Measurements from ENCODE around the gene GPR3.

GPR3 gene

DNA sequence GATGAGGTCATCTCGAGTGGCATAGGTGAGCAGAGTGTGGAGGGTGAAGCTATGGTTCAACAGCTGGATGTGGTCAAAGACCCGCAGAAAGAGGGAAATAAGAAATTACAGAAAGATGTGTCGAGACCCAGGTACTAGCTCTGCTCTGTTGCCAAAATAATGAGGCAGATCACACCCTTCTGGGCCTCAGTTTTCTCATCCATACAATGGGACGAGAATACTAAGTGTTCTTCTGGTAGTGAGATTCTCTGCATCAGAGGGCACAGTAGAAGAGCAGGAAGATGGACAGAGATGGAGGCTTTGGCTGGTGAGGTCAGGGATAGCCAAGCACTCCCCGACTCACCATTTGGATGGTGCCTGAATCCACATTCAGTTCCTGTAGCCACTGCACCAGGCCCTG is 36.7 kb upstream of the GPR3 start:
- Mint-ChIP-seq H3K27me3 (no peaks in the 10 kb centered on the region), H3K4me3 (no peak overlapping the region), H3K4me1 (ENCODE audit: low read depth) (peaks cover 40% of the 10 kb centered on the region), H3K9me3 (no peaks in the 10 kb centered on the region), H3K36me3 (ENCODE audit: low read depth) (peaks cover 2% of the 10 kb centered on the region), H3K27ac (no peak overlapping the region)
- DNase-seq, result no peak

- Mint-ChIP-seq H3K27me3 (no peaks in the 10 kb centered on the region), H3K9me3 (no peaks in the 10 kb centered on the region), H3K4me3 (peak overlapping the region; percentile 70), H3K36me3 (ENCODE audit: low read depth) (peaks cover 2% of the 10 kb centered on the region), H3K4me1 (ENCODE audit: low read depth) (peaks cover 40% of the 10 kb centered on the region), H3K27ac (peak overlapping the region; percentile 26)
- DNase-seq, result no peak
Measured at GRCh38 chr1:27356277-27356618, 36.2 kb upstream of the GPR3 start.

GRCh38 chr1:27356619-27357280 is 35.7 kb upstream of the GPR3 start:
- no peak for DNase-seq
- Mint-ChIP-seq H3K27ac (peak overlapping the region; percentile 66), H3K36me3 (ENCODE audit: low read depth) (peaks cover 2% of the 10 kb centered on the region), H3K4me3 (peak overlapping the region; percentile 70), H3K9me3 (no peaks in the 10 kb centered on the region), H3K27me3 (no peaks in the 10 kb centered on the region), H3K4me1 (ENCODE audit: low read depth) (peaks cover 40% of the 10 kb centered on the region)

DNA sequence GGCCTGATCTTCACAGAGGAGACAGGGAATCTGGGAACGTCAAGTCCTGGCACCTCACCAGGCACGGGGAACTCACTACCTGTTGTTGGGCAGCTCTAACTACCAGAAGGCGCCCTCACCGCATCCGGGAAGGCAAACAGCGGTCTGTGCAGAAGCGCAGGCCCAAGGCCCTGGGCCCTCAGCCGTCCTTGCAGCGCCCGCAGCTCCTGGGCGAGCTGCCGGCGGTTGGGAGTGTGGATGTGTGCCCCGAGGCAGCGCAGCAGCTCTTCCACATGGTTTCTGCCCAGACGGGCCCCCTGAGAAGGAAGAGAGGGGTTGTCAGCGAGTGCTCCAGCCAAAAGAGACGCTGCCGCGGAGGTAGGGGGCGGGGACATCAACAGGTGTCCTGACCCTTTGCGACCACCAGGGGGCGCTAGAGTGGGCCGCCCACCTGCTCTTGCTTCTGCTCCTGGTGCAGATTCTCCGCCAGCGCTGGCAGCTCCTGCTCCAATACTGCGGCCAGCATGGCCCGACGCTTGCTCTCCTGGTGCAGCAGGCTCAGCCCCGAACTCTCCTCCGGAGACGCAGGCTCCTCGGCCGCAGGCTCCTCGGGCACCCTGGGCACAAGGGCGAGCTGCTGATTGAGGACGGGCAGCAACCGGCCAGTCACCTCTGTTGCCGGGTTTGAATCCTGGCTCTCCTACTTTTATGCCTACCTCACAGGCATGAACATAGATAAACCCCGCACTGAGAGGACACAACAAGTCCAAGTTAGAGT is 35.0 kb upstream of the GPR3 start:
- Mint-ChIP-seq H3K4me3 (peak overlapping the region; percentile 70), H3K36me3 (ENCODE audit: low read depth) (peaks cover 2% of the 10 kb centered on the region), H3K9me3 (no peaks in the 10 kb centered on the region), H3K4me1 (ENCODE audit: low read depth) (peaks cover 40% of the 10 kb centered on the region), H3K27ac (peak overlapping the region; percentile 66), H3K27me3 (no peaks in the 10 kb centered on the region)
- DNase-seq, result peak; percentile 92

GRCh38 chr1:27358038-27358927 is 34.1 kb upstream of the GPR3 start:
- Mint-ChIP-seq H3K4me1 (ENCODE audit: low read depth) (peaks cover 40% of the 10 kb centered on the region), H3K27ac (no peak overlapping the region), H3K36me3 (ENCODE audit: low read depth) (no peaks in the 10 kb centered on the region), H3K9me3 (no peaks in the 10 kb centered on the region), H3K4me3 (no peak overlapping the region), H3K27me3 (no peaks in the 10 kb centered on the region)
- DNase-seq, result no peak

- DNase-seq, result no peak
- peaks cover 40% of the 10 kb centered on the region for H3K4me1 Mint-ChIP-seq (ENCODE audit: low read depth)
- no peaks in the 10 kb centered on the region for H3K27me3 Mint-ChIP-seq
- no peaks in the 10 kb centered on the region for H3K36me3 Mint-ChIP-seq (ENCODE audit: low read depth)
- no peaks in the 10 kb centered on the region for H3K9me3 Mint-ChIP-seq
- H3K4me3 Mint-ChIP-seq, result no peak overlapping the region
- H3K27ac Mint-ChIP-seq, result no peak overlapping the region
Measured at GRCh38 chr1:27358928-27359313, 33.5 kb upstream of the GPR3 start.

GRCh38 chr1:27359822-27360158 is 32.6 kb upstream of the GPR3 start:
- Mint-ChIP-seq H3K36me3 (ENCODE audit: low read depth) (no peaks in the 10 kb centered on the region), H3K4me3 (peak overlapping the region; percentile 35), H3K9me3 (no peaks in the 10 kb centered on the region), H3K27ac (no peak overlapping the region), H3K4me1 (ENCODE audit: low read depth) (peaks cover 45% of the 10 kb centered on the region), H3K27me3 (no peaks in the 10 kb centered on the region)
- no peak for DNase-seq

GRCh38 chr1:27360159-27361043 is 32.0 kb upstream of the GPR3 start:
- H3K36me3 Mint-ChIP-seq (ENCODE audit: low read depth), result no peaks in the 10 kb centered on the region
- H3K4me1 Mint-ChIP-seq (ENCODE audit: low read depth), result peaks cover 49% of the 10 kb centered on the region
- peak overlapping the region; percentile 35 for H3K4me3 Mint-ChIP-seq
- no peaks in the 10 kb centered on the region for H3K27me3 Mint-ChIP-seq
- H3K9me3 Mint-ChIP-seq, result no peaks in the 10 kb centered on the region
- DNase-seq, result peak; percentile 68
- no peak overlapping the region for H3K27ac Mint-ChIP-seq

GRCh38 chr1:27361044-27361402 is 31.4 kb upstream of the GPR3 start:
- no peaks in the 10 kb centered on the region for H3K9me3 Mint-ChIP-seq
- peaks cover 48% of the 10 kb centered on the region for H3K4me1 Mint-ChIP-seq (ENCODE audit: low read depth)
- DNase-seq, result no peak
- no peaks in the 10 kb centered on the region for H3K36me3 Mint-ChIP-seq (ENCODE audit: low read depth)
- H3K27me3 Mint-ChIP-seq, result no peaks in the 10 kb centered on the region
- peak overlapping the region; percentile 35 for H3K4me3 Mint-ChIP-seq
- H3K27ac Mint-ChIP-seq, result no peak overlapping the region

GRCh38 chr1:27361553-27361952 is 30.9 kb upstream of the GPR3 start:
- Mint-ChIP-seq H3K27me3 (no peaks in the 10 kb centered on the region), H3K27ac (no peak overlapping the region), H3K4me3 (no peak overlapping the region), H3K4me1 (ENCODE audit: low read depth) (peaks cover 44% of the 10 kb centered on the region), H3K9me3 (no peaks in the 10 kb centered on the region), H3K36me3 (ENCODE audit: low read depth) (no peaks in the 10 kb centered on the region)
- no peak for DNase-seq

DNA sequence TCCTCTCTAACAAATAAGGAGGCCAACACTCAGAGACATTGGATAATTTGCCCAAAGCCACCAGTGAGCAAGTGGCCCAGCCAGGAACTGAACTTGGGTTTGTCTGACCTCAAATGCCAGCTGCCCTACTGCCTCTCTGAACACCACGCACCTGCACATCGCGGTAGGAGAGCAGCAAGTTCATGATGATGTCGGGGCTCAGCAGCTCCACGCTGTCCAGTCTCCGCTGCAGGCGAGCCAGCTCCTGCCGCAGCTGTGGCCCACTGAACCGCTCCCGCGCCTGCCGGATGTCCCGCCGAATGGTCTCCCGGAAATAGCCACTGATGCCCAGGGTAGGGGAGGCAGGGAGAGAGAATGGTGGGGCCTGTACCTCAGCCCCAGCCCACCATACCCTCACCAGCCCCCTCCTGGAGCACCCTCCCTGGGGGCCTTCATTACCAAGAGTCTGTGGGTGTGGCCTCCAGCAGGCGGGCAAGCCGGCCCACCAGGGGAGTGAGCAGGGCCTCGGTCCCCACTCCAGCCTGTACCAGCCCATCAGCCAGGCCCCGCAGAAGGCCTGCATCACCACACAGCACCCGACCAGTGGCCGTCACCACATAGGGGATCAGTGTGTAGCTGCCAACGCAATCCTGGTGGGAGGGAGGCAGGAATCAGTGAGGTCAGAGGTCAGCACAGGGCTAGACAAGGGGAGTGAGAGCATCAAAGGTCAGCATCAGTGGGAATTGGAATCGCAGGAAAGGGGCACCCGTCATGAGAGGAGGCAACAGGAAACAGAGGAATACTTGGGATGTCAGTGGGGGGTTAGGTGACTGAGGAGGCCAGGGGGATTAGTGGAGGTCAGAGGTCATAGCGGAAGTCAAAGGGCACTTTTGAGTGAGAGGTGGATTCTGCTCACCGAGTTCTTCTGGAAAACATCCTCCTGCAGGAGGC is 28.4 kb upstream of the GPR3 start:
- Mint-ChIP-seq H3K36me3 (ENCODE audit: low read depth) (no peaks in the 10 kb centered on the region), H3K27me3 (no peaks in the 10 kb centered on the region), H3K4me1 (ENCODE audit: low read depth) (peaks cover 34% of the 10 kb centered on the region), H3K4me3 (no peak overlapping the region), H3K9me3 (no peaks in the 10 kb centered on the region), H3K27ac (no peak overlapping the region)
- DNase-seq, result no peak

DNA sequence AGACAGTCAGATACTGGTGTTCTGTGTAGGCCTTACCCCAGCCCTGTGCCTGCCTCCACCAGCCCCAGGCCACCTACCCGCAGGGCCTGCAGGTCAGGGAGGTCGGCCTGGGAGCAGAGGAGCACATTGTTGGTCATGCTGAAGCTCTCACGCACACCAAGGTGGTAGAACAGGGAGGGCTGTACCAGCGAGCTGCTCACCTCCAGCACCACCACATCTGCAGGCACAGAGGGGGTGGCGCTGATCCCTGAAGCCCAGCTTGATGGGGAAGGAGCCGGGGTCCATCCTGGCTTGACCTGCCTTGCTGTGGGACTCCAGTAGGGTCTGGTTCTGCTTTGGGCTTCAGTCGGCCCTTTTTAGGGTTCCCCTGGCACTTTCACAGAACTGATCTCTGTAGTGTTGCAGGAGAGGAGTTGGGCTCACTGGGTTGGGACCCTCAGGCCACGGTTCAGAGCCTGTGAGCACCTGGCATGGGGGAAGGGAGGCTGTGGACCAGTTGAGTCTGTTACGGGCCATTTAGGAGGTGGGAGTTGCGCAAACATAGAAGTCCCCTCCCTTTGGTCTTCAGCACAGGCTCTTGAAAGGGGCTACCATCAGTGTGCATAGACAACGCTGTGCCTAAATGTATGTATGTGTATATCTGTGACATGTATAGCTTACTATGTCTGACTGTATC is 27.6 kb upstream of the GPR3 start:
- no peak overlapping the region for H3K27ac Mint-ChIP-seq
- H3K27me3 Mint-ChIP-seq, result no peaks in the 10 kb centered on the region
- peaks cover 31% of the 10 kb centered on the region for H3K4me1 Mint-ChIP-seq (ENCODE audit: low read depth)
- H3K4me3 Mint-ChIP-seq, result peak overlapping the region; percentile 86
- no peaks in the 10 kb centered on the region for H3K36me3 Mint-ChIP-seq (ENCODE audit: low read depth)
- H3K9me3 Mint-ChIP-seq, result no peaks in the 10 kb centered on the region
- DNase-seq, result no peak
